Neural cell (in vitro differentiated cells): ENCODE measurements around the gene DDT.
"Not testable (repeated sequence)": the region's sequence is repeated elsewhere in the genome, so short reads cannot be mapped to it uniquely, and the experiment has no call there.

Experiments used
- CTCF ChIP-seq: fragments of 450-650 bp; IDR thresholded peaks from 2 replicates; pipeline ENCODE4 v1.5.1; 2014; ENCODE audit warnings: antibody characterized with exemption, mild to moderate bottlenecking, moderate library complexity; ENCODE audit not compliant: poor library complexity, severe bottlenecking
- EP300 ChIP-seq: fragments of 450-650 bp; conservative IDR thresholded peaks from 2 replicates; pipeline ENCODE4 v1.6.1; 2014; ENCODE audit warnings: antibody characterized with exemption, mild to moderate bottlenecking, moderate library complexity; ENCODE audit not compliant: poor library complexity, severe bottlenecking
- EZH2 ChIP-seq: fragments of 200-600, 300-800 bp; shearing (Covaris generic), sonication (generic); IDR thresholded peaks from 2 replicates; pipeline ENCODE4 v1.6.1; 2014; ENCODE audit warnings: antibody characterized with exemption, low read length, borderline replicate concordance, mild to moderate bottlenecking; ENCODE audit not compliant: insufficient read depth, poor library complexity, severe bottlenecking
- MXI1 ChIP-seq: fragments of 450-650 bp; conservative IDR thresholded peaks from 2 replicates; pipeline ENCODE4 v1.6.1; 2014; ENCODE audit warnings: antibody characterized with exemption, mild to moderate bottlenecking; ENCODE audit not compliant: poor library complexity, severe bottlenecking
- RAD21 ChIP-seq: fragments of 450-650 bp; conservative IDR thresholded peaks from 2 replicates; pipeline ENCODE4 v1.6.1; 2014; ENCODE audit warnings: antibody characterized with exemption, mild to moderate bottlenecking, moderate library complexity
- REST ChIP-seq: IDR thresholded peaks from 2 replicates; pipeline ENCODE4 v1.6.1; 2012; ENCODE audit warnings: borderline replicate concordance

- not testable (repeated sequence) for TF ChIP-seq CTCF, REST, EP300, EZH2, RAD21, MXI1
These were observed 18.4 kb downstream of the DDT start for GRCh38 chr22:23955886-23956285.
